GM10266 (cell line): Measurements from ENCODE around the gene MYO16.

Experiments
- DNase-seq: peaks from one replicate; pipeline ENCODE4 v3.0.0; 2012; ENCODE audit errors: extremely low spot score
- CTCF ChIP-seq: IDR thresholded peaks from 2 replicates; pipeline ENCODE4 v1.5.1; 2012; ENCODE audit warnings: mild to moderate bottlenecking, low read depth; ENCODE audit not compliant: control insufficient read depth, insufficient read depth; ENCODE audit errors: missing control alignments

Gene MYO16

DNA sequence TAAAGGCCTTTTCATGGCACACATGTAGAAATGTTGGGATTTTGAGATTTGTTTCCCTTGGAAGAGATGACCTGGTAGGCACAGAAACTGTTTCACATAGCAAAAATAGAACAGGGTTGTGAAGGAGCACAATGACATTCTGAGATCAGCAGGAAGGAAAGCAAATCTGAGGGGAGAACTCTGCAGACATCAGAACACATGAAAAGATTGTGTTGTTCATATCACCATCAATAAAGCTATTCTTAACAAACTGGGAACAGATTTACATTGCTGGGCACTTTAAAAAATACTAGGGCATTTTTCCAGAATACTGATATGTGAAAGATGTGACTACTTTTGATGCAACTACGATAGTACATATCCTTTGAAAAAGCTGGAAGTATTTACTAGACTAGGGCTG lies 481.7 kb downstream of the MYO16 start:
- TF ChIP-seq CTCF = no peak
- DNase-seq = no peak

DNA sequence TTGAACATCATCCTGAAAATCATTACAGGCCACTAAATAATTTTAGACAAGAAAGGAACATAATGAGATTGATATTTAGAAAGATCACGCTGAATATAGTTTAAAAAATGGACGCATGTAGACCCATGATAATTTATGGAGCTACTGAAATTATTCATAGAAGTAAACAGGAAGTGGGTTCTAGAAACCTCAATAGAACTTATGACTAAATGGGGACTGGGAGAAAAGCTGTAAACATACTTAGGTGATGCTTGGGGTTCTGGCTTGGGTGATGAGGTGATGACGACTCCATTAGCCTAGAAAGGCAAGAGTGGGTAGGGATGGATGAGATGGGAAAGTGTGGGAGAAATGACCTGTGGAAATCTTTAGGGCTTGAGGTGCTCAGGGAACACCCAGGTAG lies 484.0 kb downstream of the MYO16 start:
- no peak for DNase-seq
- TF ChIP-seq CTCF = no peak

- no peak for TF ChIP-seq CTCF
- DNase-seq = no peak
Measured at GRCh38 chr13:109114162-109114561, 484.8 kb downstream of the MYO16 start.

- DNase-seq = no peak
- no peak for TF ChIP-seq CTCF
Measured at GRCh38 chr13:109114991-109115390, 485.6 kb downstream of the MYO16 start.

DNA sequence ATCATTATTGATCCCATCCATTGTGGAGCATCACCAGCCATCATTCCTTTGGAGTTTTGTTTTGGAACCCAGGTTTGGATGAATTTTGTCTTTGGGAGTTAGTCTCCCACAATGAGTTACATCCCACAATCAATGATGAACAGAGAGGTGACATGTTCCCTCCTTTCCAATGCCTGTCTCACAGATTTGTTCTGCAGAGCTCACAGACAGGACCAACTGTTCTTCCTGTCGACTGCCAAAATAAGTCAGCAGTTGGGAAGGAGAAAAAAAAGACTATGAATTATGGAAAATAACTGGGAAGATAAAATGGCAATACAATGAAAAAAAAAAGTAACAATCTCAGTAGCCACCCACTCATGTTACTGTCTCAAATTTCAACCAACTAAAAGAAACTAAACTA lies 489.1 kb downstream of the MYO16 start:
- no peak for DNase-seq
- no peak for TF ChIP-seq CTCF

DNA sequence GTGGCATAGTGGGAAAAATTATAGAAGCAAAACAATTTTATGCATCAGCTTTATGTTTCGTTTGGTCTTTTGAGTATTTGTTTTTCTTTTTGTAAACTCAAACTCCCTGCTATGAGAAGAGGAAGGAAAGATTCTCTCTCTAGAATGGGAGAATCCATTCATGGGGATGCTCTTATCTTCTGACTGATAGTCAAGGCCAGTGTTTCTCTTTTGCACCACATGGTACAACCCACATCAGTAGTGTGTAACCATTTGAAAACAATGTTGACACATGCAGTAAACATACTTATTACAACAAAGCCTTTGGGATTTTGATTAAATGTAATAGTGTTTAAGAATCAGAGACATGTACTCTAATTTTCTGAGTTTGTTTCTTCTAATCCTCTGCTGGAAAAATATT lies 490.5 kb downstream of the MYO16 start:
- no peak for DNase-seq
- TF ChIP-seq CTCF = no peak

- TF ChIP-seq CTCF = no peak
- DNase-seq = no peak
Measured at GRCh38 chr13:109121826-109122225, 492.4 kb downstream of the MYO16 start.
